HG03095 (cell line): ENCODE measurements around the gene CD4.
A peak's percentile ranks its signal among the peaks of the same experiment; 100 is the strongest.

Experiments used
- ATAC-seq: cut with Tn5 transposase; IDR thresholded peaks from one replicate; pipeline ENCODE4 v1.9.1; 2021; ENCODE audit warnings: moderate library complexity; ENCODE audit not compliant: unreplicated experiment

The CD4 gene

GRCh38 chr12:6777386-6777785, 11.9 kb upstream of the CD4 start:
- no peak for ATAC-seq

- no peak for ATAC-seq
These were observed 11.1 kb upstream of the CD4 start for GRCh38 chr12:6778217-6778573.

GRCh38 chr12:6778574-6779550, 10.5 kb upstream of the CD4 start:
- ATAC-seq, result peak; percentile 76

- ATAC-seq, result no peak
These were observed 9.5 kb upstream of the CD4 start for GRCh38 chr12:6779708-6780432.

- no peak for ATAC-seq
These were observed 8.8 kb upstream of the CD4 start for GRCh38 chr12:6780573-6780972.

- ATAC-seq, result no peak
These were observed 7.2 kb upstream of the CD4 start for GRCh38 chr12:6782119-6782518.

GRCh38 chr12:6782850-6783566, 6.3 kb upstream of the CD4 start:
- no peak for ATAC-seq

- ATAC-seq, result no peak
These were observed 5.5 kb upstream of the CD4 start for GRCh38 chr12:6783828-6784227.

GRCh38 chr12:6784296-6784695, 5.0 kb upstream of the CD4 start:
- ATAC-seq, result no peak

GRCh38 chr12:6784761-6785160, 4.6 kb upstream of the CD4 start:
- no peak for ATAC-seq

GRCh38 chr12:6786416-6787094, 2.8 kb upstream of the CD4 start:
- ATAC-seq, result no peak

- ATAC-seq, result no peak
These were observed 2.0 kb upstream of the CD4 start for GRCh38 chr12:6787309-6787708.

GRCh38 chr12:6790496-6791150, 1.3 kb downstream of the CD4 start:
- no peak for ATAC-seq

GRCh38 chr12:6791931-6792520, 2.7 kb downstream of the CD4 start:
- no peak for ATAC-seq

- peak; percentile 63 for ATAC-seq
These were observed 3.3 kb downstream of the CD4 start for GRCh38 chr12:6792522-6793201.

- ATAC-seq, result no peak
These were observed 5.8 kb downstream of the CD4 start for GRCh38 chr12:6795088-6795487.

GRCh38 chr12:6796576-6796975, 7.2 kb downstream of the CD4 start:
- ATAC-seq, result no peak

GRCh38 chr12:6799147-6799546, 9.8 kb downstream of the CD4 start:
- ATAC-seq, result no peak

- ATAC-seq, result no peak
These were observed 17.8 kb downstream of the CD4 start for GRCh38 chr12:6807170-6807569.
